HG02763 (cell line): Measurements from ENCODE around the gene TRAP1.
"Not testable (repeated sequence)": the region's sequence is repeated elsewhere in the genome, so short reads cannot be mapped to it uniquely, and the experiment has no call there.

Experiments used
- ATAC-seq: cut with Tn5 transposase; IDR thresholded peaks from one replicate; pipeline ENCODE4 v1.9.1; 2021; ENCODE audit warnings: mild to moderate bottlenecking, moderate library complexity; ENCODE audit not compliant: unreplicated experiment

The TRAP1 gene

DNA sequence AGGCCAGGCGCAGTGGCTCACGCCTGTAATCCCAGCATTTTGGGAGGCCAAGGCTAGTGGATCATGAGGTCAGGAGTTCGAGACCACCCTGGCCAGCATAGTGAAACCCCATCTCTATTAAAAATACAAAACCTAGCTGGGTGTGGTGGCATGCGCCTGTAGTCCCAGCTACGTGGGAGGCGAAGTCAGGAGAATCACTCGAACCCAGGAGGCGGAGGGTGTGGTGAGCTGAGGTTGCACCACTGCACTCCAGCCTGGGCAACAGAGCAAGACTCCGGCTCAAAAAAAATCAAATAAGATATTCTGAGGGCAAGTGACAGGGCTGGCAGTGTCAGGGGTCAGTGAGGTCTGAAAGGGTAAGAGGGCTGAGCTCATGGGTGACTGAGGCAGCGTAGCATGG, 2.9 kb downstream of the TRAP1 start:
- not testable (repeated sequence) for ATAC-seq

DNA sequence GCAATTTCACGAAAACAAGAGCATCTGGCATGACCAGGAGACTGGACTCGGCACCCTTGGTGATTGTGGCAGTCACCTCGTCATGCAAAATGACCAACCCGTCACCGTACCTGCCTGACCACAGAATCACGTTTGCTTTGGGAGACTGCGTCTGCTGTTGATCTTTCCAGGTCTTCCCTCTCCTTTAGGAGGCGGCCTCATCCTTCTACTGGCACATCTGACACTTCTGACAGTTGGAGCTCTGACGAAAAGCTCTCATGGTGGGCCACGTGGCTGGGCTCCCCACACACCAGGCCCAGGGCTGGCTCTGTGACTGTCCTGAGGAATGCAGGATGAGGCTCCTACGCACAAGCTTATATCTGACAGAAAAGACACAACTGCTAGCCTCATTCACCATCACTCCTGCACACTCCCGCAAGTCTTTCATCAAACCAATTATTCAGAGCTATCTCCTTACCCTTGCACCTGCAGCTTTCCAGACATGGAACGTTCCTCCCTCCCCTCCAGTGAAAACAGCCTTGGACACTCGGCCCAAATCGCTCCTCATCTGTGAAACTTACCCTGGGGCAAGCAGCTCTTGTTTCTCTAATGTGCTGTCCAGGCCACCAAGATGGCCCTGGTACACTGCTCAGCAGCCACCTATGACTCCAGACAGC, 3.6 kb downstream of the TRAP1 start:
- no peak for ATAC-seq

DNA sequence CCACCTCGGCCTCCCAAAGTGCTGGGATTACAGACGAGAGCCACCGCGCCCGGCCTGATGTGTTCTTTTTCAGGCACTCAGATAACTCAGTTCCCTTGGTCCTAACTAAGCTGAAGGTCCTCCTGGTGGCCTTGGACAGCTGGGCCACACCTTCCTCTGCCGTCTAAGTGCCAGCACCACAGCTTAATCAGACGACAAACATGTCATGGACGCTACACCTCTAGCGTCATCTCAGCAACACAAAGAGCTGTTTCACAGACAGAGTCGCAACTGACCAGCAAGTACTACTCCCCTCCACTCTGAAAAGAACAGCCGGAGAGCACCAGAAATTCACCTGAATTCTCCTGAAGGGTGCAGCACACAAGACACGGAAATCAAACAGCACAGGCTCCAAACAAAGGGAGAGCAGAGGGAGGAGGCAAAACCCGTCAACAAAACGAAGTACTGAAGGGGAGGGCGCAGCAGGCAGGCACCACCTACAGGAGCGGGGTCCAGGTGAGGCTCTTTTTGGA, 4.4 kb downstream of the TRAP1 start:
- ATAC-seq = no peak

DNA sequence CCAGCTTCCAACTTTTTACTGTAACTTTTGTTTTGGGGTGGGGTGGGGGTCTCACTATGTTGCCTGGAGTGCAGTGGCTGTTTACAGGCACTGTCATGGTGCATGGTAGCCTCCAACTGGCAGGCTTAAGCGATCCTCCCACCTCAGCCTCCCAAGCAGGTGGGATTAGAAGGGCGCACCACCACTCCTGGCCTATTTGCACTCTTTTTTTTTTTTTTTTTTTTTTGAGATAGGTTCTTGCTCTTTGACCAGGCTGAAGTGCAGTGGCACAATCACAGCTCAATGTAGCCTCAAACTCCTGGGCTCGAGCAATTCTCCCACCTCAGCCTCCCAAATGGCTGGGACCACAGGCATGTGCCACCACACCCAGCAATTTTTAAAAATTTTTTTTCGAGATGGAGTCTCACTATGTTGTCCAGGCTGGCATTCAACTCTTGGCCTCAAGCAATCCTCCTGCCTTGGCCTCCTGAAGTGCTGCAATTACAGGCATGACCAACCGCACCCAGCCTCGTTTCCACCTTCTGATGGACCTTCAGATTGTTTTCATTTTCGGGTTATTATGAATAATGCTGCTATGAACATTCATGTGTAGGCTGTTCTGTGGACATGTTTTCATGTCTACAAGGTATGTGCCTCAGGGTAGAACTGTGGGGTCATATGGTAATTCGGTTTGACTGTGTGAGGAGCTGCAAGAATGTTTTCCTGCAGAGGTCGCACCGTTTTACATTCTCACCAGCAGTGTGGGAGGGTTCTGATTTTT, 10.9 kb downstream of the TRAP1 start:
- ATAC-seq = no peak

DNA sequence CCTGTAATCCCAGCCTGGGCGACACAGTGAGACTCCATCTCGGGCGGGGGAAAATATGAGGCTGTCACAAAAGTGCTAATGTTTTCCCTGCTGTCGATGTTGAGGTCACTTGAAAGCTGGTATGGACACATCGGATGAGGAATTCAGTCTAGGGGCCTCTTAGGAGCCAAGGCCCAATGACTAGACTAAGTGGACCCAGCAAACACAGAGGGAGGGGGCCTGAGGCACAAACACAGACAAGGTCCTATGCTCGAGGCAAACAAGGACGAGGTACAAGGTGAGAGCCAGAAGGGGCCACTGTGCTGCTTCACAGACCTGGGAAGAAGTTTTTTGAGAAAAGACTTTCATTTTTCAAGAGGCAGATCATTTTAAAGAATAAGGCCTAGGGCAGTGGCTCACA, 15.2 kb downstream of the TRAP1 start:
- no peak for ATAC-seq

DNA sequence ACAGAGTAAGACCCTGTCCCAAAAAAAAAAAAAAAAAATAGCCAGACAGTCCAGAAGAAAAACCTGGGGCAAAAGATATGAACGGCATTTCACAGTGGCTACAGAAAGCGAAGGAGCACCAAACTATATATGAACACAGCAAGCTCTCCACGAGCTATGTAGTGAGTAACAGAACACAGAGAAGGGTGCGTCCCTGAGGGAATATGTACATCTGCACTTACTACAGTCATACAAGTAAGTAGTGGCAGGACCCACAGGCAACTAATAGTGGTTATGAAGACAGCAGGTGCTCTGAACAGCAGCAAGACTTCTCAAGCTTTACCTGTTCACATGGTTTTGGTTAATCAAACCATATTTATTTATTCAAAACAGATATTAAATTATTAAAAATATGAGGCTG, 15.8 kb downstream of the TRAP1 start:
- ATAC-seq = no peak

DNA sequence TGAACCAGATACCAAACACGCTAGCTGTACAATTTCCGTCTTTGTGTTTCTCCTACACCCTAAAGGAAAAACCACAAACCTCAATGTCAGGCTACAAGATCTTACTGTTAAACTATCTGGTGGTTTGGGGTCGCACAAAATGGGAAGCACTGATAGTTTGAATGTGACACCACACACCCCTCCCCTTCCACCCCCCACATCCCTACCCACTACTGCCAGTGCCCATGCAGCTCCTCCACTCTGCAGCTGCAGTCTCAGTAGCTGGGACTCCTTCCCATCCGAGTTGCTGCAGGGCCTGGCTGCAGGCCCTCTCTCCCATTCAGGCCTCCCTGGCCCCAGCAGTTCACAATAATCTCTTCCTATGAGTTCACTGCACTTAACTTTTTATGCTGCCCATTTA, 18.4 kb downstream of the TRAP1 start:
- ATAC-seq = no peak

DNA sequence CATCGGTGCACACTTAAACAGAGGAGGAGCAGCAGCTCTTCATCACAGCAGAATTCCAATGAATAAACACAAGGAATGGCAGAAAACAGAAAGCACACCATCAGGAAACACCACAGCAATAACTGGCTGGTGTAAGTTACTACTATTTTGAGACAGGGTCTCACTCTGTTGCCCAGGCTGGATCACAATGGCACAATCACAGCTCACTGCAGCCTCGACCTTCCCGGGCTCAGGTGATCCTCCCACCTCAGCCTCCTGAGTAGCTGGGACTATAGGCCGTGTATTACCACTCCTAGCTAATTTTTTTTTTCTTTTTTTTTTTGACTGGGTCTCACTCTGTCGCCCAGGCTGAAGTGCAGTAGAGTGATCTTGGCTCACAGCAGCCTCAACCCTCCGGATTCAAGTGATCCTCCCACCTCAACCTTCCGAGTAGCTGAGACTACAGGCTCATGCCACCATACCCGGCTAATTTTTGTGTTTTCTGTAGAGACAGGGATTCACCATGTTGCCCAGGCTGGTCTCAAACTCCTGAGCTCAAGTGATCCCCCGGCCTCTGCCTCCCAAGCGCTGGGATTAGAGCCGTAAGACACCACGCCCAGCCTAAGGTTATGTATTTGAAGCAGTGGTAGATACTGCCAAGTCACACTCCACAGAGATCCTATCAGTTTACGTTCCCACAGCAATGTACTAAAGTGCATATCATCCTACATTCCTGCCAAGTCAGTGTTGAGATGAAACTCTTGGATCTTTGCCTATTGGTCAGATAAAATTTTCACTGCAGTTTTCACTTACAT, 20.7 kb downstream of the TRAP1 start:
- ATAC-seq = no peak

DNA sequence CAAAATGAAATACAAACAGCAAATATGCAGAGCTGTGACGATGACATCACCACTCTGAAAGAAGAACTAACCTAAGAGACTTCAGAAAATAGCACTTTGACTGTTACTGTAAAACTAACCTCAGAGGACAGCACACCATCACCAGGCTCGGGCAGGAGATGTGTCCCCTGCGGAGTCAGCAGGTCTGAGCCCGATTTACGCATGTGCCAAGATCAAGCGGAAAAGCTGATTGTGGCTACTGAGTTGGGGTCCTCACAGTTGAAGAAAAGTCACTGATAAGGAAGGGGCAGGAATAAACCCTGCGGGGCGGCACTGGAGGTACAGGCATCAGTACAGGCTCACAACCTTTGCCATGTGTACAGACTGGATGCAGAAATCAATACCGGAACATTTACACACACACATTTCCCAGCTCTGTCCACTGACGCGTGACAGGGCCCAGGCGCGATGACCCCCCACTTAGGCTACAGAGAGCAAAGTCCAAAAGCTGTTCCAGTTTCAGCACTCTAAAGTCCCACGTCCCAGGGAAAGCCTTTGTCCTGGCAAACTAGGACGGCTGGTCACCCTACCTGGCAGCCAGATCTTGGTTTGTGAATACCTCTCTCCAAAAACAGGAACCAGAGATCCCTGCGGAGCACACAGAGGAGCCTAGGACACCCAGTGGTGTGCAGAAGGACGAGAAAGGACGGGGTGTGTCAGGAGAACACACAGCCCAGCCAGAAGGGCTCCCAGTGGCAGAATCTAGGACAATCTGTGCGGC, 21.5 kb downstream of the TRAP1 start:
- no peak for ATAC-seq

DNA sequence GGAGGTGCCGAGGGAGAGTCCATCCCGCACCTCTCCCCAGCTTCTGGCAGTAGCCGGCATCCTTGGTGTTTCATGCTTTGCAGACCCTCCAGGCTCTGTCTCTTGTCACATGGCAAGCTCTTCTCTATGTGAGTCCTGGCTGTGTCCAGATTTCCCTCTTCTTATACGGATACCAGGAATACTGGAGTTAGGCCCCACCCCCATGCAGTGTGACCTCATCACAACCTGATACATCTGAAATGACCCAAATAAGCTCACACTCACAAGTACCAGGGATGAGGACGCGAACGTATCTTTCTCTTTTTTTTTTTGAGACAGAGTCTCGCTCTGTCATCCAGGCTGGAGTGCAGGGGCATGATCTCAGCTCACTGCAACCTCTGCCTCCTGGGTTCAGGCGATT, 23.3 kb downstream of the TRAP1 start:
- no peak for ATAC-seq

DNA sequence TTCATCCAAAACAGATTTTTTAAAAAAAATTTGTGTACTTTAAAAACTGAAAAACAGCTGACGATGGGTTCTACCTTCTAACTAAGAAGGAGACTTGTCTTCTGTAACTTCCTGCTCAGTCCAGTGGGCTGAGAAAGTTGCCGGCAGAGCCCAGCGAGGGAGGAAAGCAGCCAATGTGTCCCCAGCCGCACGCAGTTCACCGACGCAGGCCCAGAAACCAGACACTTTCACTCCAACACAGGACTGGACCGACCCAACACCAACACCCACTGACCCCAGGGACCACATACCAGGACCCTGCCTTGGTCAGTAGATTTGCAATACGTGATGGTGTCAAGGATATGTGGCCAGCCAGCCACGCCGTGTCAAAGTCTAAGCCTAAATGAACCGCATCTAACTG, 25.6 kb downstream of the TRAP1 start:
- ATAC-seq = no peak

DNA sequence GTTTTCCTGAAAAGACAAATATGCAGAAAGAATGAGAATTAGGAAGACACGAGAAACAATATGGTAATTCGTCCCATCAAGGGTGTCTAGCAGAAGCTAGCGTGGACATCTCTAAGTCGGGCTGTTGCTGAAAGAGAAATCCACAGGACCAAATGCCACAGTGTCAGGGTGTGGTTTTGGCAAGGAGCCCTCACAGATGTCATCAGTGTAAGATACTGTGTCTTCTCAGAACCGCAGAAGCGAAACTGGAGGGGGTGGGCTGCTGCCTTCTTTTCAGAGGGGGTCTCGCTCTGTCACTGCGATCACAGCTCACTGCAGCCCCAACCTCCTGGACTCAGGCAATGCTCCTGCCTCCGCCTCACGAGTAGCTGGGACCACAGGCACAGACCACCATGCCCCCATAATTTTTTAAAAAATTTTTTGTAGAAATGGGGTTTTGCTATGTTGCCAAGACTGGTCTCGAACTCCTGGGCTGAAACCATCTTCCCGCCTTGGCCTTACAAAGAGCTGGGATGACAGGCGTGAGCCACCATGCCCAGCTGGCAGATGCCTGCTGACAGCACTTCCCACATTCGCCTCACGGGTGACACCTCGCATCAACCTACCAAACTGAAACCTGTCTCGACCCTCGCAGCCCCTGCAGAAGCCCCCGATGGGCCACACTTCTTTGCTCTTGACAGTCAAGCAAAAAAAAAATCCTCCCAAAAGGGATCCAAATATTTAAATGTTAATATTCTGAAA, 26.2 kb downstream of the TRAP1 start:
- ATAC-seq = no peak

DNA sequence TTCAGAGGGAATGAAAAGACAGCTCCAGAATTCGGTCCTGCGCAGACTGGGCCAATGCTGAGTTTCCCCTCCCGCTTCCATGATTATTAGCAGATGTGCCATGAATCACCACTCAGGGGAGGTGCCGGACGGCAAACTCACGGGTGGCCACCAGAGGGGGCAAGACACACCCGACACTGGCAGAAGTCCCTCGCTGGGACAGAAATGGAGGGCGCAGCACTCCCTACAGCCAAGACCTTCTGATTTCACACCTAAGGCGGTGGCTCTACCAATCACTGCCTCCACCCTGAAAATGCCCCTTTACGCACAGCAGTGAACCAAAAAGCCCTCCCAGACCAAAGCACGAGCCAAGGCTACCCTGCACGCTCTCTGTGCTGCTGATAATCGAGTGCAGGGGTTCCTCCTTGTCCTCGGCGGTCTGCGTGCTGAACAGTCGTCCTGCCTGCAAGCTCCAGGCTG, 26.8 kb downstream of the TRAP1 start:
- no peak for ATAC-seq

DNA sequence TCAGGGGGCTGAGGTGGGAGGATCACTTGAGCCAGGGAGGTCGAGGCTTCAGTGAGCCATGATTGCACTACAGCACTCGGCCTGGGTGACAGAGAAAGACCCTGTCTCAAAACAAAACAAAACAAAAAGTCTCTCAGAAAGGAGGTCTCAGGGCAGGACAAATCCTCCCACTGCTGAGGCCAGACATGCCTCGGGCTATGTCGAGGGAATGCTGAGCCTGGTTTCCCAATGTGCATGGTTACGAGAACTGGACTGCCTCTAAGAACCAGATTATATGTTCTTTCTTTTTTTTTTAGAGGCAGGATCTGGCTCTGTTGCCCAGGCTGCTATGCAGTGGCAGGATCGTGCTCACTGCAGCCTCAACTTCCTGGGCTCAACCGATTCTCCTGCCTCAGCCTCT, 27.6 kb downstream of the TRAP1 start:
- ATAC-seq = no peak

DNA sequence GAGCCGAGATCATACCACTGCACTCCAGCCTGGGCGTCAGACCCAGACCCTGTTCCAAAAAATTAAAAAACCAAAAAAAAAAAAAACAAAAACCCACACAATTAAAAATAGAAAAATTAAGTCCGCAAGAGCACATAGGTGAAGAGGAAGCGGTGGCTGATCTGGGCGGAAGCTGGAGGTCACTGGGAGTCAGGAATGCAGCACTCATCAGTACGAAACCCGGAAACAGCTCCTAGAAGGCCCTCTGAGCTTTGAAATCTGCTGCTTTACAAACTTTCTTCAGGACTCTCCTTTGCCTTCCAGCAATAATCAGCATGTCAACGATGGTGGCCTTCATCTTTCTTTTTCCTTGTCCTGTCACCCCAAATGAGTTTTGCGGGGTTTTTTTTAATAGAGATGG, 29.5 kb downstream of the TRAP1 start:
- ATAC-seq = no peak

DNA sequence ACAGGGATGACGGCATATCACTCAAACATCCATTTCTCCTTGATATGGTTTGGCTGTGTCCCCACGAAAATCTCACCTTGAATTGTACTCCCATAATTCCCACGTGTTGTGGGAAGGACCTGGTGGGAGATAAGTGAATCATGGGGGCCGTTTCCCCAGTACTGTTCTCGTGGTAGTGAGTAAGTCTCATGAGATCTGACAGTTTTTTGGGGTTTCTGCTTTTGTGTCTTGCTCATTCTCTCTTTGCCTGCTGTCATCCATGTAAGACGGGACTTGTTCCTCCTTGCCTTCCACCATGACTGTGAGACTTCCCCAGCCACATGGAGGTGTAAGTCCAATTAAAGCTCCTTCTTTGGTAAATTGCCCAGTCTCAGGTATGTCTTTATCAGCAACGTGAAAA, 30.3 kb downstream of the TRAP1 start:
- no peak for ATAC-seq

DNA sequence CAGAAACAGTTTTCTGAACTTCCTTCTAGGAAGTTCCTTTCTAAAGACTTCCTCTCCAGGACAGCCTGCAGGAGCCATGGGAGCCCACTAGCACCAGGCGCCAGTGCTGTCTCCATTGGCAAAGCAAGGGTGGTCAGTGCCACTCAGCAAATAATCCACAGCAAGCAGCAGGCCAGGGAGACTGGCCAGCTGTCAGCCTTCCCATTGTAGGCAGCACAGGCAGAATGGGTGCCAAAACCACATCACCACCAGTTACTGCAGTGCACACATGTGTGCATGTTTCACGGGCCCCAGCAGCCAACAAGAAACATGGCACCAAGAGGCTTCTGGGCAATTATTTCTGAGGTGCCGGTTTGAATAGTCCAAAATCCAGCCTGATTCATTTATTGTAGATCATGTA, 36.1 kb downstream of the TRAP1 start:
- ATAC-seq = no peak

DNA sequence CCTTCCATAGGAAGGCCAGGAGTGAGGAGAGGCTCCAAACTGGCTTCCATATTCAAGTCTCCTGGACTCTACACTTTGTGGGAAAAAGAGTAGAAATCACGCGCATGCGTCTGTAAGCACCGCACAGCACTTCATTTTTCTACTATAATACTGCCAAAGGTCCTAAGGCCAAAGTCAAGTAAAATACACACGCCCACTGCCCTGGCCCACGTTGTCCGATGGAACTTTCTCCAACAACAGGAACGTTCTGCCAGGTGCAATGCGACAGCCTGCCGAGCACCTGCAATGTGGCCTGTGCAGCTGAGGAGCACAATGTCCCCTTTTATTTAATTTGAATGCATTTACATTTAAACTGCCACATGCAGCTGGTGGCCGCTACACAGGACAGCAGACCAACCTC, 39.3 kb downstream of the TRAP1 start:
- no peak for ATAC-seq

DNA sequence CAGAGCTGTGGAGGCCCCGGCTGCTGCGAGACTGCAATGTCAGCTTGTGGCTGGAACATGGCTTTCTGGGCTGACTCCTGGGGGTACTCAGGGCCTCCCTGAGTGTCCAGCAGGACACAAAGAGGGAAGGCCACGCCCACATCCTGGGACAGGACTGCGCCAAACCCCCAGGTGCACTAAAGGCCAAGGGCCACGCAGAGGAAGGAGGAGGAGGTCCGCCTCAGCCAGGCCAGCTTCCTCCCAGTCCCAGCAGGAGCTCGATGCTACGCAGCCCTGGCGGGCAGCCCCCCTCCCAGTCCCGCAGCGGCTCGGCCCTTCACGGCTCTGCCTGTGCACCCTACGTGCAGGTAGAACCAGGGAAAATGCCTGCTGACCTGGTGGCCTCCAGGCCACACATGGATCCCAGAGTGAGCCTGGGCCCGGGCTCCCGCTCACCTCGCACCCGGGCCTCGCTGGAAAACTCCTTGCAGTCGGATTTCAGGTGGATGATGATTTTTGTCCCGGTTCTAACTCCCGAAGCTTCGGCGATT, 41.7 kb downstream of the TRAP1 start:
- ATAC-seq = no peak
